Nucleus accumbens (tissue), 56 donors: Measurements from ENCODE around the gene HLA-DOA.
A peak's percentile ranks its signal among the peaks of the same experiment; 100 is the strongest.

Experiments
- DNase-seq, 56 donors: peaks; one replicate each; lab custom pipeline; 2025; lab: John Stamatoyannopoulos, UW

HLA-DOA gene

DNA sequence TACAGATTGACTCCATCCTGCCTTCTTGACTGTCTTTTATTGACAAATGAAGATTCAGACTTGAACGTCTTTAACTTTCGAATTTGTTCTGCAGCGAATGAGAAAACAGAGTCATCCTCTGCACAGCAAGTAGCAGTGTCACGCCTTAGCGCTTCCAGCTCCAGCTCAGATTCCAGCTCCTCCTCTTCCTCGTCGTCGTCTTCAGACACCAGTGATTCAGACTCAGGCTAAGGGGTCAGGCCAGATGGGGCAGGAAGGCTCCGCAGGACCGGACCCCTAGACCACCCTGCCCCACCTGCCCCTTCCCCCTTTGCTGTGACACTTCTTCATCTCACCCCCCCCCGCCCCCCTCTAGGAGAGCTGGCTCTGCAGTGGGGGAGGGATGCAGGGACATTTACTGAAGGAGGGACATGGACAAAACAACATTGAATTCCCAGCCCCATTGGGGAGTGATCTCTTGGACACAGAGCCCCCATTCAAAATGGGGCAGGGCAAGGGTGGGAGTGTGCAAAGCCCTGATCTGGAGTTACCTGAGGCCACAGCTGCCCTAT is 28.8 kb downstream of the HLA-DOA start:
- no peak for DNase-seq

DNA sequence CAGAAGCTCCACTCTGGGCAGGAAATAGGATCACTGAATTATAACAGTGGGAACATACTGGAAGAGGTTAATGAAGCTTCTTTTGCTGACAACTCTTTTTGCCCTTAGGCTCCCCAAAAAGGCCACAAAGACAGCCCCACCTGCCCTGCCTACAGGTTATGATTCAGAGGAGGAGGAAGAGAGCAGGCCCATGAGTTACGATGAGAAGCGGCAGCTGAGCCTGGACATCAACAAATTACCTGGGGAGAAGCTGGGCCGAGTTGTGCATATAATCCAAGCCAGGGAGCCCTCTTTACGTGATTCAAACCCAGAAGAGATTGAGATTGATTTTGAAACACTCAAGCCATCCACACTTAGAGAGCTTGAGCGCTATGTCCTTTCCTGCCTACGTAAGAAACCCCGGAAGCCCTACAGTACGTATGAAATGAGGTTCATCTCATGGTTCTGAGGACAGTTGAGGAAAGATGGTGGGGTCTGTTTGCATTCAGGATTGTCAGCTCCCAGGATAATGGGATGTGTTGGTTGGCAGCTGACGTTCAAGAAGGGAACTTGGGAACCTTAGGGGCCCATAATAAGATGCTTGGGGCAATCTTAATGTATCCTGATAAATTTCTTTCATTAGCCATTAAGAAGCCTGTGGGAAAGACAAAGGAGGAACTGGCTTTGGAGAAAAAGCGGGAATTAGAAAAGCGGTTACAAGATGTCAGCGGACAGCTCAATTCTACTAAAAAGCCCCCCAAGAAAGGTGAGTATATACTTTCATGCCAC is 29.5 kb downstream of the HLA-DOA start:
- DNase-seq: no peak

DNA sequence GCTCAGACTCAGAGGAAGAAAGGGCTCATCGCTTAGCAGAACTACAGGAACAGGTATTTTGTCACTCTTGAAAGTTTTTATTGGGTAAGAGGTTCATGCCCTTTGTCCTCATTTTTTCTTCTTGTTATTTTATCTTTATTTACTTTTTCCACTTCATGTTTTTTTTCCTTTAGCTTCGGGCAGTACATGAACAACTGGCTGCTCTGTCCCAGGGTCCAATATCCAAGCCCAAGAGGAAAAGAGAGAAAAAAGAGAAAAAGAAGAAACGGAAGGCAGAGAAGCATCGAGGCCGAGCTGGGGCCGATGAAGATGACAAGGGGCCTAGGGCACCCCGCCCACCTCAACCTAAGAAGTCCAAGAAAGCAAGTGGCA is 31.5 kb downstream of the HLA-DOA start:
- DNase-seq: no peak

DNA sequence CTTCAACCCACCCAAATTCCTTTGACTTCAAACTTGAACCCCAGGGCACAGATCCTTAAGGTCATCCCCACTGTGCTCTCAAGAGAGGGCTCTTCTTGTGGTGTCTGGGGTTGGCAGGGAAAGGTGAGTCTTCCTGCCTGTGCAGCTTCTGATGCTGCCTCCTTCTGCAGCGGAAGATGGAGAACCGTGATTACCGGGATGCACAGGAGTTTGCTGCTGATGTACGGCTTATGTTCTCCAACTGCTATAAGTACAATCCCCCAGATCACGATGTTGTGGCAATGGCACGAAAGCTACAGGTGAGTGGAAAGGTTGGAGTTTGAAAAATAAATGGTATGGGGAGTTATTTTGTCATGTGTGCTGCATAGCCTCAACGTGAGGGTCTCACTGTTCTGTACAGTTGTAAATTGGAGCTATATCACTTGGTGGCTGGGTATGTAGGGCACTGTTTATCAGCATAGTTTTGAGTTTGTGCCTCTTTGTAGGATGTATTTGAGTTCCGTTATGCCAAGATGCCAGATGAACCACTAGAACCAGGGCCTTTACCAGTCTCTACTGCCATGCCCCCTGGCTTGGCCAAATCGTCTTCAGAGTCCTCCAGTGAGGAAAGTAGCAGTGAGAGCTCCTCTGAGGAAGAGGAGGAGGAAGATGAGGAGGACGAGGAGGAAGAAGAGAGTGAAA is 32.0 kb downstream of the HLA-DOA start:
- DNase-seq: no peak

DNA sequence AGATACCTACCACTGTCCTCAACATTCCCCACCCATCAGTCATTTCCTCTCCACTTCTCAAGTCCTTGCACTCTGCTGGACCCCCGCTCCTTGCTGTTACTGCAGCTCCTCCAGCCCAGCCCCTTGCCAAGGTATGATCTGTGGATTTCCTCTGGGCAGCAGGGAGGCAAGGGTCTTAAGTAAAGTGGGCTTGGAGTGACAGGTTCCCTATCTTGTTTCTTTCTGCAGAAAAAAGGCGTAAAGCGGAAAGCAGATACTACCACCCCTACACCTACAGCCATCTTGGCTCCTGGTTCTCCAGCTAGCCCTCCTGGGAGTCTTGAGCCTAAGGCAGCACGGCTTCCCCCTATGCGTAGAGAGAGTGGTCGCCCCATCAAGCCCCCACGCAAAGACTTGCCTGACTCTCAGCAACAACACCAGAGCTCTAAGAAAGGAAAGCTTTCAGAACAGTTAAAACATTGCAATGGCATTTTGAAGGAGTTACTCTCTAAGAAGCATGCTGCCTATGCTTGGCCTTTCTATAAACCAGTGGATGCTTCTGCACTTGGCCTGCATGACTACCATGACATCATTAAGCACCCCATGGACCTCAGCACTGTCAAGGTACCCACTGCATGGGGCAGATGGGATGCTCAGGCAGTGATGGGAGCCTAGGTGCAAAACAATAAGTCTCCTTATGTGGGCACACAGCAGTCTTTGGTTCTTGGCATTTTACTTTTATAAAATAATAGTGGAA is 32.9 kb downstream of the HLA-DOA start:
- DNase-seq: no peak

DNA sequence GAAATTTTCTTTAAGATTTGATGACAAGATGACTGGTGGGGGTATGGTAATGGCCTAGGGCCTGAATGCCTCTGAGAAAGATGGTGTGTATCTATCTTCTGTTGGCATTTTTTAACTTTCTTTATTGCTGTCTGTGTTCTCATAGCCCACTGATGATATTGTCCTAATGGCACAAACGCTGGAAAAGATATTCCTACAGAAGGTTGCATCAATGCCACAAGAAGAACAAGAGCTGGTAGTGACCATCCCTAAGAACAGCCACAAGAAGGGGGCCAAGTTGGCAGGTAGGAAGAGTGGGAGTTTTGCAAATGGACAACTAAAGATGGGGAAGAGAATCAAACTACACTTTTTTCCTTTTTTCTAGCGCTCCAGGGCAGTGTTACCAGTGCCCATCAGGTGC is 33.5 kb downstream of the HLA-DOA start:
- DNase-seq: no peak

DNA sequence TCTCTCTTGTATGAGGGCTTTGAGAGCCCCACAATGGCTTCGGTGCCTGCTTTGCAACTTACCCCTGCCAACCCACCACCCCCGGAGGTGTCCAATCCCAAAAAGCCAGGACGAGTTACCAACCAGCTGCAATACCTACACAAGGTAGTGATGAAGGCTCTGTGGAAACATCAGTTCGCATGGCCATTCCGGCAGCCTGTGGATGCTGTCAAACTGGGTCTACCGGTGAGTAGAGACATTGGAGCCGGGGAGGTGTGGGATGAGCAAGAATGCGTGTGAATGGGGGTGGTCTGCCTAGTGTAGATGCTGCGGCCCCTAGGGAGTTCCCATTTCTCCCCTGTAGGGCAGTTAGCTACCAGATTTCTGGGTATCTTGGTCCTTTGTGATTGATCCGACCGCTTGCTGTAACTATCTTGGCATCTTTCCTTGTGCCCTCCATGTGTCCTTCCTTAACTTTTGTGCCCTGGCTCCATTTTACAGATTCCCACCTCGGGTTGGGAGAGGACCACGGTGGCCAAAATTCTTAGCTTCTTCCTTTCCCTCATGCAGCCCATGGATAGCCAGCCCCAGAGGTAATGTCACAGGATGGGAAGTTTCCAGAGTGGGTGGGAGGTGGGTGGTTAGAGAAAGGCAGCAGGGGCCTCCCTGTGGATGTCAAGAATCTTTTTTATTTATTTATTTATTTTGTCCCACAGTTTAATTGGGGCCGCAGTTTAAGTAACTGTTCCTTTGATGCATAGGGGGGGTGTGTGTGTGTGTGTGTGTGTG is 34.7 kb downstream of the HLA-DOA start:
- no peak for DNase-seq

DNA sequence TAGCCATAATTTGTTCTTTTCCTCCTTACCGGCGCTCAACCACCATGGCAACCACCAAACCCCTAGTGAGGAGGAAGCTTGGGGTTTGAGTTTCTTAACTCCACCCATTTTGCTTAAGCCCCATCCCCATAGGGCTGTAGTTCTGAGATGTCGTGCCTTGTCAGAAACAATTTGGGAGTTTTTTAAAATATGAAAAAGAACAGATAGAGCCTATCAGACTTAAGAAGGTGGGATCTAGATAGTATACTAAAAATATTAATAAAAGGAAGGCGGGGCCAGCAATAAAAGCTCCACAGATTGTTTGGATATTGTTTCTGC is 35.4 kb downstream of the HLA-DOA start:
- peak in 2 of 56 donors; percentile 5 to 22 for DNase-seq

DNA sequence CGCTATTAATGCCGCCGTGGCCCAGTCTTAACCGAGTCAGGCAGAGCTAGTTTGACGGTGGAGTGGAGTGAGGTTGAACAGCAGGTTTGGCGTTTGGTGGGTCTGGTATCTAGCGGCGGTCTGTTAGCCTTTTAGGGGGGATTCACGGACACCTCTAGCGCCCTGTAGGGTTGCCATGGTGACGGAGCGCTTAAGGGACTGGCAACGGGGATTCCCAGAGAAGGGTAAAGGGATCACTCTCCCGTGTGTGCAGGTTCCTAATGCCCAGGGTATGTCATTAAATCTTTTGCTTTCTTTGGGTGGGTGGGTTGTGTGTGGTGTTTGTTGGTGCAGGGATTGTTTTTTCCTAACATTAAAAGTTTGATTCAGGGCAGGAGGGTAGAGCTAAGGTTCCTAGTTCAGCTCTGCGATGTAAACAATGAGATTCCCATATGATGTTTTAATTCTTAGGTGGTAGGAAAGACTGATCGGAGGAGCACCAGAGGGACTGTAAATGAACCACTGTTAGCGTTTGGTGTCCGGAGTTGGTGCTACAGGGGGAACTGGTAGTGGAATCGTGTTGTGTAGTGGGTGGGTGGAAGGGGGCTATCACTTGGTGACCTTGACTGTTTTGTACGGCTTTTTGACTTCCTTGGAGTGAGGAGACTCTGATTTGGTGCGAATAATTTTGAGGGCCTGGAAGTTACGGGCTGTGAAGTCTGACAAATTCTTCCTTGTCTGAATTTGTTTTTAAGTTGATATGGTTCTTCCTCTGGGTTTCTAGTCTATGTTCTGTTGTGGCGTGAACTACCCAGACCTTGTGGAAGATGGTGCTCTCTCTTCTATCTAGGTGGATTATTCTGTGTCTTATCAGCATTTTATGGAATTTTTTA is 36.0 kb downstream of the HLA-DOA start:
- peak in 8 of 56 donors; percentile 9 to 56 (median 48) for DNase-seq

DNA sequence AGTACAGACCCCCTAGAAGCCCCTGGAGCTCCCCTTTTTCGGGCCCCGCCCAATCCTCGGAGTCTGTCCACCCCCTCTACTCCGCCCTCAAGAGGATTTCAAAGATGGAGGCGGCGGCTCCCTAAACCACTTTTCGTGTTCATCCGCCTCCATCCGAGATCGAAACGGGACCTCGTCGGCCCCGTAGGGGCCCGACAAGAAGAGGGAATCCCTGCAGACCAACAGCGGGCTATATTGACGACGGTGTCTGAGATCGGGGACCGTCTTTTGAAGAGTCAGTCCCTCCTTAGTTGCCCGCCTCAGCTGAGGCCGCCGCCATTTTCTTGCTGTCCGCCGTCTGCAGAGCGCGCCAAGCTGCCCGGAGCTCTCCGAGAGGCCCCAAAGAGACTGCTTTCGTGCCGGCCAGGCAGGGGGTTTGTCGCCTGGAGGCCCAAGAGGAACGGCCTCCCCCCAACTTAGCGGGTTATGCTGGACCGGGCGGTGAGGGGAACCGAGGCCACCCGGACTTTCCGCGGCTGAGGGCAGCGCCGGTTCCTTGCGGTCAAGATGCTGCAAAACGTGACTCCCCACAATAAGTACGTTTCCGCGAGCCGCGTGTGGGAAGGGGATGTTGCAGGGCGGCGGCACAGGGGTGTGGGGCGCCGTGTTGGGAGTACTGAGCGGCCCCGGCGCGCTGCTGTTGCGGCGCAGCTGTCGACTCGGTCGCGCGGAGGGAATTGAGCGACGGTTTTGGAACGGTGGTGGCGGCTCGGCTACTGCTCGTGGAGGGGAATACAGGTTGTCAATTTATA is 36.8 kb downstream of the HLA-DOA start:
- DNase-seq: peak in 19 of 56 donors; percentile 29 to 92 (median 63)

DNA sequence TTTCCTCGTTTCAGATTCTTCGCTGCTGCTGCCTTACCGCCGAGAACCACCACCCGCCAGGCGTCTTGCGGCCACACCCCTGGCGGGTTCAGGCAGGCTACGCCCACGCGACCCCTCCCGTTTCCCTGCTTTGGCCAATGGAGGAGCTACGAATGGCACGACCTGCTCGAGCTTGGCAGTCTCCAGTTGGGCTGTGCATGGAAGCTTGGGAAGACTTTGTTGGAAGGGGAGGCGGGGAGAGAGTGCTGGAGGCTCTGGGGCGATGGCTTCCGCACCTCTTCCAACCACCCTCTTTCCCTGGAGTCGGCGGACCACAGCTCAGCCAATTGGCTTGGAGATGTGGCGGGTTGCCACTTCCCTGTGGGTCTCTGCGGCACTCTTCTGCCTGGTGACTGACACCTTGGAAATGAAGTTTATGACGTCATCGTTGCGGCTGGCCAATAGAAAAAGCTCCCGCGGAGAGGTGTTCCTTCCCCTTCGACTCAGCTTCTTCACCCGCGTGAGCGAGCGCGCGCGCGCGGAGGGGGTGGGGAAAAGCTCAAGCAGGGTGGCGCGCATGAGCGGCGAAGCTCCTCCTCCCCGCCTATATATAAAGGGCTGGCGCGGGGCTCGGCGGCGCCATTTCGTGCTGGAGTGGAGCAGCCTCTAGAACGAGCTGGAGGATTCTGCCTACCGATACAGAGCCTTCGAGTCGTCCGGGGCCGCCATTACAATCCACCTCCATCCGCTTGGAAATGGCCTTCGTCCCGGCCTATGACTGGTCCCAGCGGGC is 37.6 kb downstream of the HLA-DOA start:
- DNase-seq: peak; percentile 93 to 100 (median 99)

DNA sequence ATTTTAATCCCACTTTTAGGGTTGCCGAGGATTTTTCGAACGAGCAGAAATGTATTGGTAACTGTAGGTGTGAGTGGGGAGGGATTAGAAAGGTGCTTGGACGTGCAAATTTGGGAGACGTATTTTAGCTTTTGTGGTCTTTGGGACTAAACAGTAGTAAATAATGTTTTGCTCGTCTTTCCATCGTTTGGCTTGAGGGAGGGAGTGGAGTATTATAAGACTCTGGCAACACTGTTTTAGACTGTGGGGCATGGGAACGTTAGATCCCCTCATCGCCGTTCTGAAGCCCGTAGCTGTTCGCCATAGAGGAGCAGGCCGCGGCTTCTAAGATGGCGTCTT is 38.2 kb downstream of the HLA-DOA start:
- no peak for DNase-seq

DNA sequence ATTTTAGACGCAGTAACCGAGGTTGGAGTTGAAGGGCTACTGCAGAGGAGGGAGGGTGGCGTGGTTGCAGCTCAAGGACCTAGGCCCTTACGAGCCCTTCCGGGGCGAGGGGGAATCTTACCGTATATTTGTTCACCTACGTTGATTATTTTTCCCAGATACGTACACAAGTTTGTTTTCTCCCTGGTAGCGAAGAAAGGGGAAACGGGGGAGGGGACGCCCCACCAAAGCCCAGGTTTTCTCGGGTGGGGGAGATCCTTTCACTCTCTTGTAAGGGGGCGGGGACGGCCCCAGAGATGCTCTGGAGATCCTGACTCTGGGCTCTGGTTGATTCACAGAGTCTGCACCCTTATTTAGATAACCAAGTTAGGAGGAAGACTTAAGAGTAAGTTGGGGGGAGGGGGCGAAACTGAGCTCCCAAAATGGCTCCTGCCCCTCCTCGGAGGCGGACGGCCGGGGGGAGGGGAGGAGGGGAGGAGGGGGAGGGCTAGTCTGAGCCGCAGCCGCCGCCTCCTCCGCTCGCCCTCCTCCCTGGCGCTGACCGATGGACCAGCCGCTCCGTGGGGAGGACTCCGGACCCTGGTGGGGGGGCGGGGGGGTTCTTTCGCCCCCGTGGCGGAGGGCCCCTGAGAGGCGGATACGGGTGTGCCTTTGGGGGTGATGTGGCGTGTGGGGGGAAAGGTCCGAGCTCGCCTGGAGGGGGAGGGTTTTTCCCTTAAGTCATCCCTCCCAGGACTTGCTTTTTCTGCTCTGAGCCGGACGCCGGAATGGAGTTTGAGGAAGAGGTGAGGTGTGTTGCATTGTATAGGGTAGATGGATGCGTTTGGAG is 38.8 kb downstream of the HLA-DOA start:
- peak in 53 of 56 donors; percentile 17 to 86 (median 70) for DNase-seq

DNA sequence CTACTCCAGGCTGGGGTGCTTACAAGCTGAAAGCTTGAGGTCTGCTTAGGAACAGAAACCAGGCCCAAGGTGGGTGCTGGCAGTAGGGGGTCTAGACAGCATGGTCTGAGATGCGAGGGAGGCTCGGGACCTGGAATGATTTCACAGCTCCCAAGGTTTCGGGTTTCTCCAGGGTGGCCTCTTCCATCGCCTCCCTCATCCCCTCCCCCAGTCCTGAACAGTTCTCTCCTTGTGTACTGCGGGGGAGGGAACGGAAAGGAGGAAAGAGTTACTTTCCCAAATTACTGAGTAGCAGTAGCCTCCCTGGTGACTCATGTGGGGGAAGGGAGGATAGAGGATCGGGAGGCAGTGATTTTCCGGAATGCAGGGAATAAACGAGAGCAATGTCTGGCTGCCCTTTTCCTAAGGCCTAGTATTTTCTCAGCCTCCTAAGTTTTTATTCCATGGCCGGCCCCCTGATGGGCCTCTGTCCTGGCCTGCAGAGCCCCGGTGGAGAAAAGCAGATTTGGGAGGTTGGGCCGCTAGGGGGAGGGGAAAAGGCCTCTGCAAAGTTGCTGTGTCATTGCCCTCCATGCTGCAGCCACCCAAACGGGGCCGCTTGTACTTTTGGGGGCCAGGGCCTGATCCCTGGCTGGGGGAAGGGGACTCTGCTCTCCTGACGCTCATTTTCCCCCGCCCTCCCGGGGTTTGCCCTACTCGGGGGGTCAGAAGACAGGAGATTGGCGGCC is 39.5 kb downstream of the HLA-DOA start:
- DNase-seq: peak in 50 of 56 donors; percentile 19 to 89 (median 68)

DNA sequence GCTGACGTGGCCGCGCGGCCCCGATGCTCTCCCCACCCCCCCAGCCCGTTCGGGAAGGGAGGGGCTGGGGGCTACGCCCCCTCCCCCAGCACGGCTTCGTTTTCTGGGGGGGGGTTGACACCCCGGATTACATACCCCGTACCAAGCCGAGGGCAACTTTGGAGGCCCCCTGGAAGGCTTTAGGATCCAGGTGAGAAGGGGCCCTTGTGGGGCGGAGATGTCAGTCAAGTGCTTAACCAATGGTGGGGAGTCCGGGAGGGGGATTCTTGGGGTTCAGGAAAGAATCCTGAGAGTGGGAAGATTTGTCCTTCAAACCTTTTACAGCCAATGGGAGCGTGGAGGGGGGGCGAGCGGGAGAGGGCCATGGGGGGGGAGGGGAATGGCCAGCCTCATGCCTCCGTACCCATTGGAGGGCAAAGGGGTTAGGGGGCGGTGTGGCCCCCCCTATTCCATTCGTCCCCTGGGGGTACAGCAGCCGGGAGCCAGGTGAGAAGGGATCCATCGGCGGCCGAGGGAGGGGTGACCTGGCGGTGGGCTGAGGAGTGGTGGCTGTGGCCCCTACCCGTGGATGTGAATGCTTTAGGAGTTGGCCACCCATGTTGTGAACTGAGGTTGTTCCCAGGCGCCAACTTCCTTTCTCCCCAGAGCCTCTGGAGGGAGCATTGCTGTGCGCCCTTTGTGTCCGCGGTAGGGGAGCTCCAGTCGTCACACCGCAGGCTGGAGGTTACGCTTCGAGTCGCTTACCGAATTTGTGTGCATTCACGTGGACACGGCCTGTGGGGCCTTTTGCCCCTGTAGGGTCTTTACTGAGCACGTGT is 40.3 kb downstream of the HLA-DOA start:
- DNase-seq: peak in 49 of 56 donors; percentile 53 to 95 (median 82)
